GM23338 (cell line): Measurements from ENCODE around the gene RTN4IP1. TPM values are rescaled to one million over a fixed set of nuclear protein-coding genes. Genes with fewer than 3 reads are reported as not detected.

ENCODE experiments used
- ATAC-seq: fragments of 200-7000 bp; cut with Tn5 transposase; 3 replicates; pipeline ENCODE4 v1.9.1; 2020
- DNase-seq: peaks from one replicate; pipeline ENCODE4 v3.0.0-alpha.2; 2015; ENCODE audit warnings: low spot score
- H2AFZ ChIP-seq: fragments of 200-600 bp; sonication (generic); 2 replicates; pipeline ENCODE4 v1.8.0; 2016; ENCODE audit warnings: antibody characterized with exemption, mild to moderate bottlenecking, moderate library complexity
- H3F3A ChIP-seq: fragments of 200-600 bp; sonication (generic); replicated peaks from 2 replicates; pipeline ENCODE4 v1.8.0; 2017; ENCODE audit warnings: antibody characterized with exemption, mixed run types, low read depth
- H3K27ac ChIP-seq: fragments of 200-600 bp; sonication (generic); 2 replicates; pipeline ENCODE4 v1.6.1; 2016; ENCODE audit warnings: low read depth
- H3K27me3 ChIP-seq: fragments of 200-600 bp; sonication (generic); 2 replicates; pipeline ENCODE4 v1.8.0; 2016; ENCODE audit warnings: mild to moderate bottlenecking, mixed run types, moderate library complexity; ENCODE audit not compliant: insufficient read depth
- H3K36me3 ChIP-seq: fragments of 200-600 bp; sonication (generic); 2 replicates; pipeline ENCODE4 v1.8.0; 2016; ENCODE audit warnings: mild to moderate bottlenecking; ENCODE audit not compliant: insufficient read depth
- H3K4me1 ChIP-seq: fragments of 200-600 bp; sonication (generic); 2 replicates; pipeline ENCODE4 v1.8.0; 2016; ENCODE audit warnings: mild to moderate bottlenecking, moderate library complexity; ENCODE audit not compliant: insufficient read depth
- H3K4me2 ChIP-seq: fragments of 200-600 bp; sonication (generic); 2 replicates; pipeline ENCODE4 v1.7.1; 2017; ENCODE audit warnings: mixed run types
- H3K4me3 ChIP-seq: fragments of 200-600 bp; sonication (generic); 2 replicates; pipeline ENCODE4 v1.6.1; 2016; ENCODE audit warnings: mixed run types
- H3K79me2 ChIP-seq: fragments of 200-600 bp; sonication (generic); replicated peaks from 2 replicates; pipeline ENCODE4 v1.8.0; 2017; ENCODE audit warnings: mild to moderate bottlenecking; ENCODE audit not compliant: insufficient read depth
- H3K9me2 ChIP-seq: fragments of 200-600 bp; sonication (generic); 2 replicates; pipeline ENCODE4 v1.8.0; 2017; ENCODE audit not compliant: insufficient read depth
- H4K20me1 ChIP-seq: fragments of 200-600 bp; sonication (generic); replicated peaks from 2 replicates; pipeline ENCODE4 v1.8.0; 2017; ENCODE audit warnings: mild to moderate bottlenecking; ENCODE audit not compliant: insufficient read depth
- H3K27ac Mint-ChIP-seq: 2 replicates; pipeline ENCODE4 v1.8.0; 2020; ENCODE audit warnings: inconsistent platforms, mild to moderate bottlenecking, moderate library complexity, mixed read lengths
- H3K27me3 Mint-ChIP-seq: 3 replicates; pipeline ENCODE4 v1.8.0; 2022; ENCODE audit warnings: low read depth, mild to moderate bottlenecking, moderate library complexity, mixed read lengths, inconsistent platforms; ENCODE audit not compliant: insufficient read depth, poor library complexity
- H3K36me3 Mint-ChIP-seq: 3 replicates; pipeline ENCODE4 v1.8.0; 2021; ENCODE audit warnings: low read depth, mild to moderate bottlenecking, inconsistent platforms, moderate library complexity, mixed read lengths
- H3K4me1 Mint-ChIP-seq: 3 replicates; pipeline ENCODE4 v1.8.0; 2020; ENCODE audit warnings: mild to moderate bottlenecking, inconsistent platforms, mixed read lengths
- H3K4me3 Mint-ChIP-seq: 3 replicates; pipeline ENCODE4 v1.8.0; 2021; ENCODE audit warnings: moderate library complexity, mild to moderate bottlenecking, inconsistent platforms, mixed read lengths
- H3K9me3 Mint-ChIP-seq: 3 replicates; pipeline ENCODE4 v1.8.0; 2020; ENCODE audit warnings: moderate library complexity, mild to moderate bottlenecking, inconsistent platforms, mixed read lengths
- CREB1 ChIP-seq: fragments of 250-450 bp; sonication (Bioruptor Pico); IDR thresholded peaks from 2 replicates; pipeline ENCODE4 v1.5.0; 2020; ENCODE audit warnings: low read depth, mild to moderate bottlenecking, moderate library complexity
- CTCF ChIP-seq, 2 experiments: fragments of 200-600 bp in 1 of 2; sonication (generic) in 1 of 2; conservative IDR thresholded peaks; 2 replicates each; pipeline versions ENCODE4 v1.5.1 to v1.6.1; 2016 to 2017; ENCODE audit warnings: antibody characterized with exemption in 2 of 2, low read depth in 2 of 2, mild to moderate bottlenecking in 2 of 2, moderate library complexity in 1 of 2
- ETS1 ChIP-seq: IDR thresholded peaks from 2 replicates; pipeline ENCODE4 v1.6.1; 2016; ENCODE audit warnings: antibody characterized with exemption
- EZH2 ChIP-seq: fragments of 200-600 bp; sonication (generic); IDR thresholded peaks from one replicate; pipeline ENCODE4 v1.8.0; 2017; ENCODE audit warnings: antibody characterized with exemption, mild to moderate bottlenecking, low read depth; ENCODE audit not compliant: unreplicated experiment
- EZH2phosphoT487 ChIP-seq: fragments of 200-600 bp; sonication (generic); IDR thresholded peaks from one replicate; pipeline ENCODE4 v1.8.1; 2018; ENCODE audit warnings: antibody characterized with exemption; ENCODE audit not compliant: unreplicated experiment
- JUNB ChIP-seq: IDR thresholded peaks from one replicate; pipeline ENCODE4 v1.6.1; 2016; ENCODE audit warnings: antibody characterized with exemption; ENCODE audit not compliant: unreplicated experiment
- NANOG ChIP-seq: IDR thresholded peaks from 2 replicates; pipeline ENCODE4 v1.6.1; 2016; ENCODE audit warnings: antibody characterized with exemption, borderline replicate concordance
- POLR2AphosphoS5 ChIP-seq: IDR thresholded peaks from 2 replicates; pipeline ENCODE4 v1.6.1; 2016; ENCODE audit warnings: antibody characterized with exemption, low read depth
- REST ChIP-seq: IDR thresholded peaks from one replicate; pipeline ENCODE4 v1.6.1; 2018; ENCODE audit warnings: antibody characterized with exemption; ENCODE audit not compliant: unreplicated experiment
- STAT1 ChIP-seq: IDR thresholded peaks from one replicate; pipeline ENCODE4 v1.6.1; 2016; ENCODE audit warnings: antibody characterized with exemption; ENCODE audit not compliant: unreplicated experiment
- ZNF114 ChIP-seq: fragments of 250-450 bp; sonication (Bioruptor Pico); IDR thresholded peaks from 2 replicates; pipeline ENCODE4 v1.5.0; 2020; ENCODE audit warnings: mild to moderate bottlenecking, moderate library complexity
- ZNF331 ChIP-seq: fragments of 250-450 bp; sonication (Bioruptor Pico); IDR thresholded peaks from 2 replicates; pipeline ENCODE4 v1.5.0; 2020; ENCODE audit warnings: low read depth, mild to moderate bottlenecking, moderate library complexity
- ZNF462 ChIP-seq: fragments of 250-450 bp; sonication (Bioruptor Pico); IDR thresholded peaks from 2 replicates; pipeline ENCODE4 v1.5.0; 2020; ENCODE audit warnings: mild to moderate bottlenecking, moderate library complexity
- polyA plus RNA-seq: library from polyadenylated mRNA; unstranded; fragments of >200 nt; fragmentation: Nextera tagmentation; extraction: Ambion mirVana; gene quantifications from 2 replicates; pipeline ENCODE4 v1.2.1, GENCODE V29; 2016
- total RNA-seq: library from RNA; depleted of rRNA; stranded (reverse); fragments of >200 nt; shearing (Covaris generic); gene quantifications from 2 replicates; pipeline ENCODE4 v1.2.3, GENCODE V29; 2014

The RTN4IP1 gene
- total and polyA plus RNA-seq, 2 experiments from 2014 or later: 14.5 to 17.5 TPM

- Mint-ChIP-seq H3K27me3 (peaks cover 3% of the 10 kb centered on the region), H3K27ac (peak overlapping the region; percentile 57), H3K4me3 (no peak overlapping the region), H3K4me1 (peaks cover 25% of the 10 kb centered on the region), H3K9me3 (no peaks in the 10 kb centered on the region), H3K36me3 (peaks cover 48% of the 10 kb centered on the region)
- peaks cover 67% of the 10 kb centered on the region for H3K79me2 ChIP-seq
- H2AFZ ChIP-seq: no peak overlapping the region
- no peak for DNase-seq
- no peak overlapping the region for H3K27ac ChIP-seq
- no peaks in the 10 kb centered on the region for H4K20me1 ChIP-seq
- H3K4me3 ChIP-seq: no peak overlapping the region
- no peak for ATAC-seq
- no peaks in the 10 kb centered on the region for H3K4me1 ChIP-seq
- no peaks in the 10 kb centered on the region for H3K9me2 ChIP-seq
- TF ChIP-seq ETS1 (no peak), STAT1 (no peak), POLR2AphosphoS5 (no peak), CREB1 (CRISPR knock-in tag) (no peak), ZNF331 (no peak), NANOG (no peak), JUNB (no peak), EZH2phosphoT487 (no peak), ZNF114 (CRISPR knock-in tag) (no peak), CTCF (conservative IDR thresholded peaks at IDR 0.05; ENCODE audit: low read depth in 2 of 2) (no peak), EZH2 (no peak), ZNF462 (CRISPR knock-in tag) (no peak), REST (no peak)
- no peaks in the 10 kb centered on the region for H3F3A ChIP-seq
- no peak overlapping the region for H3K4me2 ChIP-seq
- H3K36me3 ChIP-seq: peaks cover 27% of the 10 kb centered on the region; the same call in 1 of the 2 replicates
- H3K27me3 ChIP-seq: no peaks in the 10 kb centered on the region
Measured at GRCh38 chr6:106639812-106640211, 10.5 kb upstream of the RTN4IP1 start.
